SK-N-SH (cell line): Measurements from ENCODE around the gene AK2. TPM values are rescaled to one million over a fixed set of nuclear protein-coding genes. Genes with fewer than 3 reads are reported as not detected.
A peak's percentile ranks its signal among the peaks of the same experiment; 100 is the strongest.

ENCODE experiments used
- CTCF ChIA-PET: fragments of 300-600, 350-600 bp; formaldehyde crosslinking; extraction: SDS; loops from one replicate; lab custom pipeline; 2021; lab: Yijun Ruan, JAX
- POLR2A ChIA-PET: fragments of 350-600 bp; sonication (Branson Sonifier 250); formaldehyde crosslinking; extraction: SDS; loops from one replicate; lab custom pipeline; 2020; ENCODE audit warnings: antibody characterized with exemption, inconsistent platforms; lab: Yijun Ruan, JAX
- DNase-seq: peaks from one replicate; pipeline ENCODE4 v3.0.0; 2012
- H2AFZ ChIP-seq: fragments of 200-600 bp; sonication (generic); 2 replicates; pipeline ENCODE4 v1.8.1; 2016; ENCODE audit warnings: antibody characterized with exemption, mild to moderate bottlenecking, low read depth
- H3F3A ChIP-seq: fragments of 200-600 bp; sonication (generic); replicated peaks from 2 replicates; pipeline ENCODE3; 2016; ENCODE audit warnings: antibody characterized with exemption, mild to moderate bottlenecking; ENCODE audit not compliant: insufficient read depth
- H3K27ac ChIP-seq, 2 experiments: fragments of 200-500 bp in 1 of 2; fragments of 200-600 bp in 1 of 2; sonication (Bioruptor generic) in 1 of 2; sonication (generic), shearing (Covaris generic) in 1 of 2; 2 replicates each; pipeline versions ENCODE4 v1.5.1 to v1.6.1; 2014 to 2016; ENCODE audit warnings: low read depth in 2 of 2, inconsistent platforms in 1 of 2, low read length in 1 of 2, mild to moderate bottlenecking in 1 of 2, mixed read lengths in 1 of 2
- H3K27me3 ChIP-seq: fragments of 200-600 bp; sonication (generic), shearing (Covaris generic); 2 replicates; pipeline ENCODE4 v1.6.1; 2016; ENCODE audit warnings: mixed run types; ENCODE audit not compliant: insufficient read depth
- H3K36me3 ChIP-seq, 2 experiments: fragments of 200-500 bp in 1 of 2; fragments of 200-600 bp in 1 of 2; sonication (Bioruptor generic) in 1 of 2; sonication (generic) in 1 of 2; replicated peaks in 1 of 2; 2 replicates each; pipeline versions ENCODE3 to v1.5.1; 2014 to 2016; ENCODE audit warnings: low read length in 1 of 2, mild to moderate bottlenecking in 1 of 2; ENCODE audit not compliant: insufficient read depth in 2 of 2, control insufficient read depth in 1 of 2
- H3K4me1 ChIP-seq, 2 experiments: fragments of 200-500 bp in 1 of 2; fragments of 200-600 bp in 1 of 2; sonication (Bioruptor generic) in 1 of 2; sonication (generic), shearing (Covaris generic) in 1 of 2; 2 replicates each; pipeline versions ENCODE4 v1.5.1 to v1.6.1; 2014 to 2016; ENCODE audit warnings: low read depth in 1 of 2, low read length in 1 of 2, mixed run types in 1 of 2; ENCODE audit not compliant: insufficient read depth in 2 of 2, control insufficient read depth in 1 of 2
- H3K4me2 ChIP-seq: fragments of 200-600 bp; sonication (generic), shearing (Covaris generic); 2 replicates; pipeline ENCODE4 v1.6.1; 2017; ENCODE audit warnings: mixed run types
- H3K4me3 ChIP-seq, 2 experiments: fragments of 200-500 bp in 1 of 2; fragments of 200-600 bp in 1 of 2; sonication (Bioruptor generic) in 1 of 2; sonication (generic), shearing (Covaris generic) in 1 of 2; 2 replicates each; pipeline versions ENCODE4 v1.5.1 to v1.8.1; 2014 to 2016; ENCODE audit warnings: low read depth in 2 of 2, inconsistent platforms in 1 of 2, low read length in 1 of 2, mild to moderate bottlenecking in 1 of 2, mixed read lengths in 1 of 2, moderate library complexity in 1 of 2
- H3K79me2 ChIP-seq: fragments of 200-600 bp; sonication (generic); 2 replicates; pipeline ENCODE4 v1.8.1; 2017; ENCODE audit warnings: mild to moderate bottlenecking; ENCODE audit not compliant: insufficient read depth
- H3K9ac ChIP-seq: fragments of 200-600 bp; sonication (generic); 2 replicates; pipeline ENCODE4 v1.6.1; 2017; ENCODE audit warnings: mixed run types
- H3K9me2 ChIP-seq: fragments of 200-600 bp; sonication (generic); 2 replicates; pipeline ENCODE4 v1.6.1; 2017; ENCODE audit warnings: mixed run types
- H3K9me3 ChIP-seq: fragments of 200-600 bp; sonication (generic); 2 replicates; pipeline ENCODE4 v1.6.1; 2017; ENCODE audit warnings: mixed run types, mild to moderate bottlenecking, moderate library complexity
- H4K20me1 ChIP-seq: fragments of 200-600 bp; sonication (generic); 2 replicates; pipeline ENCODE4 v1.6.1; 2017; ENCODE audit warnings: mild to moderate bottlenecking, mixed run types; ENCODE audit not compliant: insufficient read depth
- CHD2 ChIP-seq: fragments of 150-350 bp; IDR thresholded peaks from 2 replicates; pipeline ENCODE4 v1.6.1; 2018; ENCODE audit warnings: low read length; ENCODE audit not compliant: partially characterized antibody
- EP300 ChIP-seq, 2 experiments: IDR thresholded peaks; 2 replicates each; pipeline versions ENCODE4 v1.4.0 to v1.6.1; 2012; ENCODE audit warnings: borderline replicate concordance in 1 of 2, low read depth in 1 of 2, low read length in 1 of 2
- FOXJ3 ChIP-seq: sonication (generic); formaldehyde crosslinking; IDR thresholded peaks from 2 replicates; pipeline ENCODE4 v1.5.1; 2020; ENCODE audit warnings: mild to moderate bottlenecking, missing genetic modification reagents
- FOXM1 ChIP-seq: IDR thresholded peaks from 2 replicates; pipeline ENCODE4 v1.4.0; 2012; ENCODE audit warnings: low read depth, mild to moderate bottlenecking
- GABPA ChIP-seq: IDR thresholded peaks from 2 replicates; pipeline ENCODE4 v1.4.0; 2012; ENCODE audit warnings: low read depth, mild to moderate bottlenecking
- GATA2 ChIP-seq: sonication (generic); formaldehyde crosslinking; IDR thresholded peaks from 2 replicates; pipeline ENCODE4 v1.5.0; 2020; ENCODE audit warnings: mild to moderate bottlenecking, missing genetic modification reagents
- MEF2A ChIP-seq: IDR thresholded peaks from 2 replicates; pipeline ENCODE4 v1.4.0; 2012; ENCODE audit warnings: low read depth, borderline replicate concordance
- MXI1 ChIP-seq: IDR thresholded peaks from 2 replicates; pipeline ENCODE4 v1.6.1; 2012; ENCODE audit warnings: mild to moderate bottlenecking, low read depth, low read length, improper control_type of control experiment
- NFIC ChIP-seq: IDR thresholded peaks from 2 replicates; pipeline ENCODE4 v1.4.0; 2012; ENCODE audit warnings: borderline replicate concordance
- NRF1 ChIP-seq: IDR thresholded peaks from 2 replicates; pipeline ENCODE4 v1.6.1; 2012; ENCODE audit warnings: low read depth, mild to moderate bottlenecking, low read length
- POLR2AphosphoS5 ChIP-seq: IDR thresholded peaks from 2 replicates; pipeline ENCODE4 v1.6.1; 2012; ENCODE audit warnings: low read depth, low read length
- TCF12 ChIP-seq: IDR thresholded peaks from 2 replicates; pipeline ENCODE4 v1.4.0; 2012
- YY1 ChIP-seq: IDR thresholded peaks from 2 replicates; pipeline ENCODE4 v1.4.0; 2012; ENCODE audit warnings: low read depth, mild to moderate bottlenecking
- WGBS: methylation state at CpG from one replicate; pipeline ENCODE4 v1.1.6; 2017; ENCODE audit warnings: low lambda C conversion rate; 5-methylcytosine and 5-hydroxymethylcytosine counted together
- polyA plus RNA-seq, 3 experiments: library from polyadenylated mRNA; depleted of rRNA; stranded (reverse); fragments of >200 nt; gene quantifications; 2 replicates each; pipeline ENCODE4 v1.2.3, GENCODE V29; 2012
- TF ChIP-seq, protein P1 (sequence below): IDR thresholded peaks from 2 replicates; pipeline ENCODE4 v1.6.1; 2012; ENCODE audit warnings: mild to moderate bottlenecking, low read depth, low read length, moderate library complexity
- TF ChIP-seq, protein P2 (sequence below): IDR thresholded peaks from 2 replicates; pipeline ENCODE4 v1.4.0; 2012; ENCODE audit warnings: low read depth, borderline replicate concordance

AK2 gene
- polyA plus RNA-seq, 1 of the 3 experiments (the other 2 are of a cell fraction), result 191 TPM

DNA sequence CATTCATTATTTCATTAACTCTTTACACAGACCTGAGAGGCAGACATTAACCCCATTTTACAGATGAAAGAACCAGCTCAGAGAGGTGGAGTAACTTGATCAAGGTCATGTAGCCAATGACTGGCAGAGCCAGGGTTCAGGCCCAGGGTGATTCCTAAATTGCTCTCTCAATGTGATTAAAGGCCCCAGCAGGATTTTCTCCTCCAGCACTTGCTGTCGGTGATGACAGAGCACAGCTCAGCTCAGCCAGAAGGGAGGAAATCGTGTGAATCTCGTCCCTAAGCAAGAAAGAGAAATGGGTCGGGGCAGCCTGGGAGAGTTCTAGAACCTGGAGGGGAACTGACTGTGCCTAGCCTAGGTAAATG is 52.6 kb downstream of the AK2 start:
- 52% methylated on average over 4 of the region's 4 CpGs for WGBS
- Histone ChIP-seq H3K9ac (no peak overlapping the region), H4K20me1 (no peaks in the 10 kb centered on the region), H2AFZ (no peak overlapping the region), H3K79me2 (no peaks in the 10 kb centered on the region), H3F3A (peaks cover 9% of the 10 kb centered on the region), H3K4me3 (no peak overlapping the region), H3K9me2 (no peaks in the 10 kb centered on the region), H3K4me1 (peaks cover 22 to 26% of the 10 kb centered on the region in 2 experiments), H3K4me2 (peak overlapping the region; percentile 41; the same call in 1 of the 2 replicates), H3K36me3 (no peaks in the 10 kb centered on the region), H3K9me3 (no peaks in the 10 kb centered on the region), H3K27me3 (no peaks in the 10 kb centered on the region), H3K27ac (peak overlapping the region; percentile 71 to 95; a peak in 3 of 4 replicates)
- ChIA-PET CTCF (interaction anchor here (0.8 to 2.4 kb wide), 2 partner anchors 13 to 72 kb away, joined by 6 to 7 read pairs; no protein-coding TSS in a partner anchor), POLR2A (interaction anchor here (0.7 to 1.6 kb wide), 4 partner anchors 19 to 693 kb away, joined by 3 to 8 read pairs (median 4); partner anchors contain the start of gene RNF19B)
- no peak for DNase-seq
- 0 out of 2 replicates have a peak, but pooled peaks have one; percentile 9 for TF ChIP-seq FOXJ3 (CRISPR knock-in tag)
- TF ChIP-seq CHD2, result no peak

DNA sequence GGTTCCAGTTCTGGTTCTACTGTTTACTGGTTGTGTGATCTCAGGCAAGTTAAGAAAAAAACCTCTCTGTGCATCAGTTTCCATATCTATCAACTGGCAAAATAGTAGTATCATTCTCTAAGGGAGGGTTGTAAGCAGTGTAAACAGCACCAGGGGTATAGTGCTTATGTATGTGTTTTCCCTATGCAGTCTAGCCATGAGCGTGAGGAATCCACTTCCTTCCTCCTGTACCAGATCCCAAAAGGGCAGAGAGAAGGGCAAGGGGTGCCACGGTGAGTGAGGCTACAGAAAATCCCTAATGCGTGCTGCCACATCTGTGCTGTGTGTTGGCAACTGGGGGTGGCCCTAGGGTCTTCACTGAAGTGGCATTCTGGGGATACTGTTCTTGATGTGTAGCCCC is 53.7 kb downstream of the AK2 start:
- H2AFZ ChIP-seq, result no peak overlapping the region

DNA sequence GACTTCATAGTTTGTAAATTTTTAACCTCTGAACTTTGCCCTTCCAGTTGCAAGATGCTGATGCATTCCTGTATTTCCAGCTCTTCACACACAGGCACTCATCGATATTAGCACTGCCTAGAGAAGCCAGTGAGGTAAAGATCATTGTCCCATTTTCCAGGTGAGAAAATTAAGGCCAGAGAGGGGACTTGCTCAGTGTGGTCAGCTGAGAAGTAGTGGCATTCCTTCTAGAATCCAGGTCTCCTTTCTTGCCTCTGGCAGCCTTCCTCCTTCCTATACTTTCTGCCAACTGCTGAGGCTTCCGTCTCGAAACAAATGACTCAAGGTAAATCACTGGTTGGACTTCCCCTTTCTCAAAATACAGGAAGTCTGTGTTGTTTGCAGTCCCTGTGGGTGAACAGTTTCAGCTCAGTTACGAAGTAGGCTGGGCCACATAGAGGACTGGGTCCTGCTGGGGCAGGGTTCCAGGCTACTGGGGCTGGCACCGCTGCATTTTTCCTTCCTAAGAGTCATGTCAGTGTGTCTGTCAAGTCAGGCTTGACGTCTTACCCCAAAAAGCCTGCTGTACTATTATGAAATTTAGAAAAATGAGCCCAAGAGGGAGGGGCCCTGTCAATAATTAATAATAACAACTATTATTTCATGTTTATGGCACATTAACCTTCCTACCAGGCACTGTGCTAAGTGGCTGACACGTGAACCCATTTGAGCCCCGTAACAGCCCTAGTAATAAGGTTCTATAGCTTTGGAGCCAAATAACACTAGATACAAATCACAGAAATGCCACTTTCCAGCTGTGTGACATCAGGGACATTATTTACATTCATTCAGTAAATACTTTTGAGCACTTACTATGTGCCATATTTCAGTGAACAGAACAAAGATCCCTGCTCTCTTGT is 55.4 kb downstream of the AK2 start:
- Histone ChIP-seq H3K9ac (peak overlapping the region; percentile 58; the same call in 1 of the 2 replicates), H4K20me1 (no peaks in the 10 kb centered on the region), H3K9me2 (no peaks in the 10 kb centered on the region), H3K36me3 (no peaks in the 10 kb centered on the region), H3F3A (peaks cover 5% of the 10 kb centered on the region), H3K27ac (peak overlapping the region; percentile 30 to 83; a peak in 3 of 4 replicates), H3K4me1 (peaks cover 18 to 20% of the 10 kb centered on the region in 2 experiments), H3K4me2 (peak overlapping the region; percentile 30; the same call in 1 of the 2 replicates), H3K9me3 (no peaks in the 10 kb centered on the region), H3K27me3 (no peaks in the 10 kb centered on the region), H2AFZ (peak overlapping the region; percentile 70), H3K4me3 (no peak overlapping the region), H3K79me2 (no peaks in the 10 kb centered on the region)
- WGBS, result 32% methylated on average over 7 of the region's 8 CpGs
- DNase-seq, result no peak
- POLR2A ChIA-PET, result no interaction called here
- CTCF ChIA-PET, result interaction anchor here (0.6 to 1.0 kb wide), 2 partner anchors 23 to 105 kb away, joined by 3 read pairs; no protein-coding TSS in a partner anchor
- TF ChIP-seq MXI1 (no peak), POLR2AphosphoS5 (peak; percentile 53; the same call in 1 of the 2 replicates), NRF1 (no peak), EP300 (IDR thresholded peaks at IDR 0.05; ENCODE audit: borderline replicate concordance in 1 of 2, low read depth in 1 of 2, low read length in 1 of 2) (peak in 1 of 2 experiments; percentile 25; a peak in 1 of 4 replicates), GABPA (peak; percentile 40), MEF2A (no peak), FOXM1 (no peak), NFIC (peak; percentile 80), YY1 (no peak)
- TF ChIP-seq, protein P1, sequence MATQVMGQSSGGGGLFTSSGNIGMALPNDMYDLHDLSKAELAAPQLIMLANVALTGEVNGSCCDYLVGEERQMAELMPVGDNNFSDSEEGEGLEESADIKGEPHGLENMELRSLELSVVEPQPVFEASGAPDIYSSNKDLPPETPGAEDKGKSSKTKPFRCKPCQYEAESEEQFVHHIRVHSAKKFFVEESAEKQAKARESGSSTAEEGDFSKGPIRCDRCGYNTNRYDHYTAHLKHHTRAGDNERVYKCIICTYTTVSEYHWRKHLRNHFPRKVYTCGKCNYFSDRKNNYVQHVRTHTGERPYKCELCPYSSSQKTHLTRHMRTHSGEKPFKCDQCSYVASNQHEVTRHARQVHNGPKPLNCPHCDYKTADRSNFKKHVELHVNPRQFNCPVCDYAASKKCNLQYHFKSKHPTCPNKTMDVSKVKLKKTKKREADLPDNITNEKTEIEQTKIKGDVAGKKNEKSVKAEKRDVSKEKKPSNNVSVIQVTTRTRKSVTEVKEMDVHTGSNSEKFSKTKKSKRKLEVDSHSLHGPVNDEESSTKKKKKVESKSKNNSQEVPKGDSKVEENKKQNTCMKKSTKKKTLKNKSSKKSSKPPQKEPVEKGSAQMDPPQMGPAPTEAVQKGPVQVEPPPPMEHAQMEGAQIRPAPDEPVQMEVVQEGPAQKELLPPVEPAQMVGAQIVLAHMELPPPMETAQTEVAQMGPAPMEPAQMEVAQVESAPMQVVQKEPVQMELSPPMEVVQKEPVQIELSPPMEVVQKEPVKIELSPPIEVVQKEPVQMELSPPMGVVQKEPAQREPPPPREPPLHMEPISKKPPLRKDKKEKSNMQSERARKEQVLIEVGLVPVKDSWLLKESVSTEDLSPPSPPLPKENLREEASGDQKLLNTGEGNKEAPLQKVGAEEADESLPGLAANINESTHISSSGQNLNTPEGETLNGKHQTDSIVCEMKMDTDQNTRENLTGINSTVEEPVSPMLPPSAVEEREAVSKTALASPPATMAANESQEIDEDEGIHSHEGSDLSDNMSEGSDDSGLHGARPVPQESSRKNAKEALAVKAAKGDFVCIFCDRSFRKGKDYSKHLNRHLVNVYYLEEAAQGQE, result 0 out of 2 replicates have a peak, but pooled peaks have one; percentile 6
- TF ChIP-seq, protein P2, sequence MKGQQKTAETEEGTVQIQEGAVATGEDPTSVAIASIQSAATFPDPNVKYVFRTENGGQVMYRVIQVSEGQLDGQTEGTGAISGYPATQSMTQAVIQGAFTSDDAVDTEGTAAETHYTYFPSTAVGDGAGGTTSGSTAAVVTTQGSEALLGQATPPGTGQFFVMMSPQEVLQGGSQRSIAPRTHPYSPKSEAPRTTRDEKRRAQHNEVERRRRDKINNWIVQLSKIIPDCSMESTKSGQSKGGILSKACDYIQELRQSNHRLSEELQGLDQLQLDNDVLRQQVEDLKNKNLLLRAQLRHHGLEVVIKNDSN, result no peak

More for the DNA sequence above, 53.7 kb downstream of the AK2 start:
- Histone ChIP-seq H3K27ac (no peak overlapping the region; a peak in 1 of 4 replicates), H3K9me2 (no peaks in the 10 kb centered on the region), H3K9ac (no peak overlapping the region), H4K20me1 (no peaks in the 10 kb centered on the region), H3K9me3 (no peaks in the 10 kb centered on the region), H3K4me1 (peaks cover 18 to 20% of the 10 kb centered on the region in 2 experiments), H3K4me2 (no peak overlapping the region), H3F3A (peaks cover 5% of the 10 kb centered on the region), H3K79me2 (no peaks in the 10 kb centered on the region), H3K36me3 (no peaks in the 10 kb centered on the region), H3K4me3 (no peak overlapping the region), H3K27me3 (no peaks in the 10 kb centered on the region)
- no peak for DNase-seq
- WGBS, result 92% methylated on average over 3 of the region's 3 CpGs
- CTCF ChIA-PET, result no interaction called here
- TF ChIP-seq TCF12 (no peak), GATA2 (CRISPR knock-in tag) (no peak)
- POLR2A ChIA-PET, result no interaction called here
